ENCODE data around the gene NUCKS1.

- TF ChIP-seq CTCF (IDR thresholded peaks at IDR 0.05; ENCODE audit: poor library complexity, severe bottlenecking) (no peak), TAF1 (IDR thresholded peaks at IDR 0.05; ENCODE audit: low read depth) (no peak), EP300 (conservative IDR thresholded peaks at IDR 0.05; ENCODE audit: poor library complexity, severe bottlenecking) (no peak), MXI1 (conservative IDR thresholded peaks at IDR 0.05; ENCODE audit: poor library complexity, severe bottlenecking) (no peak)
- TF ChIP-seq, protein P1, sequence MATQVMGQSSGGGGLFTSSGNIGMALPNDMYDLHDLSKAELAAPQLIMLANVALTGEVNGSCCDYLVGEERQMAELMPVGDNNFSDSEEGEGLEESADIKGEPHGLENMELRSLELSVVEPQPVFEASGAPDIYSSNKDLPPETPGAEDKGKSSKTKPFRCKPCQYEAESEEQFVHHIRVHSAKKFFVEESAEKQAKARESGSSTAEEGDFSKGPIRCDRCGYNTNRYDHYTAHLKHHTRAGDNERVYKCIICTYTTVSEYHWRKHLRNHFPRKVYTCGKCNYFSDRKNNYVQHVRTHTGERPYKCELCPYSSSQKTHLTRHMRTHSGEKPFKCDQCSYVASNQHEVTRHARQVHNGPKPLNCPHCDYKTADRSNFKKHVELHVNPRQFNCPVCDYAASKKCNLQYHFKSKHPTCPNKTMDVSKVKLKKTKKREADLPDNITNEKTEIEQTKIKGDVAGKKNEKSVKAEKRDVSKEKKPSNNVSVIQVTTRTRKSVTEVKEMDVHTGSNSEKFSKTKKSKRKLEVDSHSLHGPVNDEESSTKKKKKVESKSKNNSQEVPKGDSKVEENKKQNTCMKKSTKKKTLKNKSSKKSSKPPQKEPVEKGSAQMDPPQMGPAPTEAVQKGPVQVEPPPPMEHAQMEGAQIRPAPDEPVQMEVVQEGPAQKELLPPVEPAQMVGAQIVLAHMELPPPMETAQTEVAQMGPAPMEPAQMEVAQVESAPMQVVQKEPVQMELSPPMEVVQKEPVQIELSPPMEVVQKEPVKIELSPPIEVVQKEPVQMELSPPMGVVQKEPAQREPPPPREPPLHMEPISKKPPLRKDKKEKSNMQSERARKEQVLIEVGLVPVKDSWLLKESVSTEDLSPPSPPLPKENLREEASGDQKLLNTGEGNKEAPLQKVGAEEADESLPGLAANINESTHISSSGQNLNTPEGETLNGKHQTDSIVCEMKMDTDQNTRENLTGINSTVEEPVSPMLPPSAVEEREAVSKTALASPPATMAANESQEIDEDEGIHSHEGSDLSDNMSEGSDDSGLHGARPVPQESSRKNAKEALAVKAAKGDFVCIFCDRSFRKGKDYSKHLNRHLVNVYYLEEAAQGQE (IDR thresholded peaks at IDR 0.05; ENCODE audit: borderline replicate concordance), result no peak
Measured at GRCh38 chr1:205766570-205766969, 16.6 kb upstream of the NUCKS1 start.

All from neural cell (in vitro differentiated cells).